Panc1 (cell line): Measurements from ENCODE around the gene DIABLO. TPM values are rescaled to one million over a fixed set of nuclear protein-coding genes. Genes with fewer than 3 reads are reported as not detected.

ENCODE experiments used
- ATAC-seq: fragments of 200-7000 bp; cut with Tn5 transposase; 2 replicates; pipeline ENCODE4 v1.9.1; 2020; ENCODE audit warnings: mild to moderate bottlenecking, moderate library complexity
- BruUV-seq: library from RNA; stranded (reverse); fragments of 400-500 nt; replicated peaks from 2 replicates; lab custom pipeline; 2021; lab: Mats Ljungman, UMichigan
- CTCF ChIA-PET: fragments of 300-600 bp; sonication (Branson Sonifier 250); formaldehyde crosslinking; loops from one replicate; lab custom pipeline; 2022; ENCODE audit warnings: antibody characterized with exemption; lab: Charles Lee
- POLR2A ChIA-PET: fragments of 300-600 bp; sonication (Branson Sonifier 250); formaldehyde crosslinking; loops from one replicate; lab custom pipeline; 2022; ENCODE audit warnings: antibody characterized with exemption; lab: Charles Lee
- DNase-seq: peaks from one replicate; pipeline ENCODE4 v3.0.0-alpha.2; 2010; ENCODE audit warnings: low read depth, low spot score
- H3K27ac ChIP-seq: 2 replicates; pipeline ENCODE4 v1.5.1; 2011; ENCODE audit warnings: mild to moderate bottlenecking, low read length, inconsistent platforms
- H3K27me3 ChIP-seq: fragments of 200-500 bp; sonication (Bioruptor generic); 2 replicates; pipeline ENCODE4 v1.6.0; 2014; ENCODE audit warnings: low read length, inconsistent platforms; ENCODE audit not compliant: control insufficient read depth, insufficient read depth
- H3K36me3 ChIP-seq: fragments of 200-500 bp; sonication (Bioruptor generic); 2 replicates; pipeline ENCODE4 v1.5.1; 2014; ENCODE audit warnings: inconsistent platforms, mild to moderate bottlenecking, low read length, moderate library complexity; ENCODE audit not compliant: control insufficient read depth, insufficient read depth
- H3K4me1 ChIP-seq: 2 replicates; pipeline ENCODE4 v1.5.1; 2011; ENCODE audit warnings: inconsistent platforms, mild to moderate bottlenecking, low read length, moderate library complexity; ENCODE audit not compliant: control insufficient read depth, insufficient read depth
- H3K4me3 ChIP-seq, 2 experiments: 2 replicates each; pipeline ENCODE4 v1.5.1; 2011 to 2012; ENCODE audit warnings: low read depth in 2 of 2, low read length in 2 of 2, mild to moderate bottlenecking in 2 of 2, inconsistent platforms in 1 of 2, moderate library complexity in 1 of 2
- H3K9me3 ChIP-seq: fragments of 200-500 bp; sonication (Bioruptor generic); 2 replicates; pipeline ENCODE4 v1.5.1; 2014; ENCODE audit warnings: low read depth, mild to moderate bottlenecking, inconsistent platforms, low read length, moderate library complexity; ENCODE audit not compliant: control insufficient read depth, insufficient read depth
- CTCF ChIP-seq: fragments of 450-650 bp; IDR thresholded peaks from 2 replicates; pipeline ENCODE4 v1.5.1; 2017; ENCODE audit warnings: mild to moderate bottlenecking
- POLR2AphosphoS5 ChIP-seq: IDR thresholded peaks from 2 replicates; pipeline ENCODE4 v1.6.1; 2012; ENCODE audit warnings: mild to moderate bottlenecking, low read depth, low read length, moderate library complexity
- REST ChIP-seq, 2 experiments: IDR thresholded peaks; 2 replicates each; pipeline ENCODE4 v1.6.1; 2011 to 2012; ENCODE audit warnings: low read depth in 2 of 2, control low read depth in 1 of 2, low read length in 1 of 2, mild to moderate bottlenecking in 1 of 2, moderate library complexity in 1 of 2; ENCODE audit not compliant: insufficient read depth in 1 of 2
- SIN3A ChIP-seq: IDR thresholded peaks from 2 replicates; pipeline ENCODE4 v1.6.1; 2012; ENCODE audit warnings: low read depth, mild to moderate bottlenecking, low read length, moderate library complexity, borderline replicate concordance; ENCODE audit not compliant: insufficient read depth
- TCF7L2 ChIP-seq: IDR thresholded peaks from 2 replicates; pipeline ENCODE4 v1.6.1; 2011; ENCODE audit warnings: mild to moderate bottlenecking, low read depth, low read length, inconsistent platforms
- in situ Hi-C: cut with HindIII; loops from 2 replicates; pipeline ENCODE4 v1.10.0; 2016; ENCODE audit warnings: low sequenced_read_pairs, low pct_unique_long_range_greater_than_20kb
- intact Hi-C: fragments of 100-400 bp; cut with micrococcal nuclease; formaldehyde crosslinking; loops from one replicate; pipeline ENCODE4 v1.10.0; 2022; ENCODE audit not compliant: unreplicated experiment
- total RNA-seq: library from RNA; stranded (reverse); gene quantifications from one replicate; pipeline ENCODE4 v1.2.1, GENCODE V29; 2021; ENCODE audit not compliant: unreplicated experiment

DIABLO gene
- total RNA-seq, 1 experiment from 2014 or later = 71.5 TPM

GRCh38 chr12:122250536-122250935, 24.7 kb upstream of the DIABLO start:
- Histone ChIP-seq H3K4me3 (no peak overlapping the region), H3K36me3 (peaks cover 2% of the 10 kb centered on the region; the same call in 1 of the 2 replicates), H3K4me1 (no peaks in the 10 kb centered on the region), H3K9me3 (no peaks in the 10 kb centered on the region), H3K27me3 (no peaks in the 10 kb centered on the region), H3K27ac (no peak overlapping the region)
- intact Hi-C loops (no loop called here), in situ Hi-C loops (no loop called here)
- TF ChIP-seq REST (IDR thresholded peaks at IDR 0.05; ENCODE audit: insufficient read depth in 1 of 2, low read depth in 2 of 2, low read length in 1 of 2) (no peak), SIN3A (no peak), CTCF (no peak), POLR2AphosphoS5 (no peak), TCF7L2 (no peak)
- ChIA-PET CTCF (no interaction called here), POLR2A (no interaction called here)
- DNase-seq (no peak), ATAC-seq (no peak)
- BruUV-seq = no TSS peak

GRCh38 chr12:122250047-122250446, 24.2 kb upstream of the DIABLO start:
- ATAC-seq (no peak), DNase-seq (no peak)
- in situ Hi-C loops (no loop called here), intact Hi-C loops (no loop called here)
- no peak overlapping the region for H3K27ac ChIP-seq
- TF ChIP-seq SIN3A (no peak), POLR2AphosphoS5 (no peak), TCF7L2 (no peak), CTCF (no peak), REST (IDR thresholded peaks at IDR 0.05; ENCODE audit: insufficient read depth in 1 of 2, low read depth in 2 of 2, low read length in 1 of 2) (no peak)
- CTCF ChIA-PET = no interaction called here
- H3K36me3 ChIP-seq = peaks cover 2% of the 10 kb centered on the region; the same call in 1 of the 2 replicates
- H3K9me3 ChIP-seq = no peaks in the 10 kb centered on the region
- no TSS peak for BruUV-seq
- no peak overlapping the region for H3K4me3 ChIP-seq
- POLR2A ChIA-PET = no interaction called here
- no peaks in the 10 kb centered on the region for H3K27me3 ChIP-seq
- no peaks in the 10 kb centered on the region for H3K4me1 ChIP-seq
